Measurements from ENCODE around the gene LTA. TPM values are rescaled to one million over a fixed set of nuclear protein-coding genes. Genes with fewer than 3 reads are reported as not detected.

LTA gene
- total and polyA plus RNA-seq, 3 donors from 2014 or later, result 1.3 to 2.6 (median 2.0) TPM

- 80 to 89% methylated on average over 2 of the region's 2 CpGs for WGBS, 2 donors
- TF ChIP-seq CTCF (IDR thresholded peaks at IDR 0.05) (no peak), POLR2A (IDR thresholded peaks at IDR 0.05) (no peak)
- H3K36me3 ChIP-seq (ENCODE audit: low read depth, missing control alignments), result no peaks in the 10 kb centered on the region
- H3K4me1 ChIP-seq, result no peaks in the 10 kb centered on the region
- H3K27ac ChIP-seq, result no peak overlapping the region
- no peak overlapping the region for H3K4me3 ChIP-seq
- intact Hi-C loops (cut with DNase I; ENCODE audit: low total_unique reads), result no loop called here
- H3K9me3 ChIP-seq, result no peaks in the 10 kb centered on the region
- DNase-seq, result no peak
- no peaks in the 10 kb centered on the region for H3K27me3 ChIP-seq
Measured at GRCh38 chr6:31585491-31585890, 13.4 kb downstream of the LTA start.

GRCh38 chr6:31586008-31586407 is 13.9 kb downstream of the LTA start, which contains the start of gene LST1:
TSS of gene LST1 (plus strand) at chr6:31586277. CDS start at chr6:31587300, 1,023 bp downstream.
- TF ChIP-seq POLR2A (IDR thresholded peaks at IDR 0.05), result no peak
- H3K27ac ChIP-seq, result no peak within 1 kb of the TSS
- H3K4me3 ChIP-seq, result no peak within 1 kb of the TSS
- WGBS, 2 donors, result 56 to 73% methylated on average over 1 of the region's 1 CpG
- DNase-seq, result no peak
- intact Hi-C loops (cut with DNase I; ENCODE audit: low total_unique reads), result no loop called here
- no peaks in the 10 kb centered on the region for H3K4me1 ChIP-seq
- H3K27me3 ChIP-seq, result no peaks in the 10 kb centered on the region
- no peaks in the 10 kb centered on the region for H3K36me3 ChIP-seq (ENCODE audit: low read depth, missing control alignments)
- no peaks in the 10 kb centered on the region for H3K9me3 ChIP-seq

GRCh38 chr6:31586599-31587281 is 14.7 kb downstream of the LTA start:
- no peaks in the 10 kb centered on the region for H3K9me3 ChIP-seq
- no peak overlapping the region for H3K27ac ChIP-seq
- no peak for TF ChIP-seq POLR2A (IDR thresholded peaks at IDR 0.05)
- TF ChIP-seq CTCF (IDR thresholded peaks at IDR 0.05), result no peak
- WGBS, 2 donors, result 62 to 73% methylated on average over 8 to 9 of the region's 9 CpGs
- no peaks in the 10 kb centered on the region for H3K36me3 ChIP-seq (ENCODE audit: low read depth, missing control alignments)
- H3K27me3 ChIP-seq, result no peaks in the 10 kb centered on the region
- no peak for DNase-seq
- H3K4me1 ChIP-seq, result no peaks in the 10 kb centered on the region
- H3K4me3 ChIP-seq, result no peak overlapping the region
- intact Hi-C loops (cut with DNase I; ENCODE audit: low total_unique reads), result no loop called here

GRCh38 chr6:31587791-31588777 is 16.0 kb downstream of the LTA start:
- no peak overlapping the region for H3K4me3 ChIP-seq
- H3K4me1 ChIP-seq, result no peaks in the 10 kb centered on the region
- intact Hi-C loops (cut with DNase I; ENCODE audit: low total_unique reads), result no loop called here
- no peaks in the 10 kb centered on the region for H3K27me3 ChIP-seq
- H3K36me3 ChIP-seq (ENCODE audit: low read depth, missing control alignments), result no peaks in the 10 kb centered on the region
- no peak for DNase-seq
- WGBS, 2 donors, result 66 to 67% methylated on average over 11 to 12 of the region's 12 CpGs
- H3K9me3 ChIP-seq, result no peaks in the 10 kb centered on the region
- no peak overlapping the region for H3K27ac ChIP-seq
- no peak for TF ChIP-seq CTCF (IDR thresholded peaks at IDR 0.05)
- no peak for TF ChIP-seq POLR2A (IDR thresholded peaks at IDR 0.05)
